ENCODE measurements around the gene VSIG8. TPM values are rescaled to one million over a fixed set of nuclear protein-coding genes. Genes with fewer than 3 reads are reported as not detected.

VSIG8 gene
- total RNA-seq, 2 experiments from 2014 or later: 0.11 TPM; not detected in 1

GRCh38 chr1:159841749-159842148 lies 20.7 kb downstream of the VSIG8 start:
- CTCF ChIA-PET: interaction anchor here (0.9 to 2.6 kb wide), 3 partner anchors 42 to 84 kb away, joined by 3 to 7 read pairs (median 3); partner anchors contain the start of gene TAGLN2
- DNase-seq (no peak), ATAC-seq (no peak)
- no peaks in the 10 kb centered on the region for H3K27me3 Mint-ChIP-seq
- POLR2A ChIA-PET: no interaction called here
- no peaks in the 10 kb centered on the region for H3K9me3 Mint-ChIP-seq (ENCODE audit: low read depth)
- no peaks in the 10 kb centered on the region for H3K36me3 Mint-ChIP-seq (ENCODE audit: low read depth)
- intact Hi-C loops (cut with DNase I, micrococcal nuclease): no loop called here
- no peak overlapping the region for H3K4me3 Mint-ChIP-seq
- peaks cover 14% of the 10 kb centered on the region for H3K4me1 Mint-ChIP-seq
- no peak overlapping the region for H3K27ac Mint-ChIP-seq

- Mint-ChIP-seq H3K4me3 (no peak overlapping the region), H3K4me1 (peaks cover 14% of the 10 kb centered on the region), H3K27ac (peak overlapping the region; percentile 44), H3K36me3 (ENCODE audit: low read depth) (peaks cover 2% of the 10 kb centered on the region), H3K9me3 (ENCODE audit: low read depth) (no peaks in the 10 kb centered on the region), H3K27me3 (no peaks in the 10 kb centered on the region)
- no peak for DNase-seq
- ATAC-seq: peak; percentile 58
- POLR2A ChIA-PET: interaction anchor here (1.1 kb wide), 1 partner anchor 82 kb away, joined by 3 read pairs; no protein-coding TSS in a partner anchor
- intact Hi-C loops (cut with DNase I, micrococcal nuclease): loop anchor here in 1 of 2 experiments (5.0 kb wide), 1 partner anchor 53 kb away; no protein-coding TSS in a partner anchor
- CTCF ChIA-PET: interaction anchor here (0.6 to 1.7 kb wide), 4 partner anchors 12 to 64 kb away, joined by 3 to 6 read pairs (median 4); partner anchors contain the start of gene SLAMF8
Observed at GRCh38 chr1:159839116-159839849, 23.2 kb downstream of the VSIG8 start.

GRCh38 chr1:159838715-159839114 lies 23.7 kb downstream of the VSIG8 start:
- ChIA-PET POLR2A (interaction anchor here (1.1 kb wide), 1 partner anchor 83 kb away, joined by 3 read pairs; no protein-coding TSS in a partner anchor), CTCF (no interaction called here)
- H3K36me3 Mint-ChIP-seq (ENCODE audit: low read depth): peaks cover 2% of the 10 kb centered on the region
- H3K27me3 Mint-ChIP-seq: no peaks in the 10 kb centered on the region
- H3K9me3 Mint-ChIP-seq (ENCODE audit: low read depth): no peaks in the 10 kb centered on the region
- H3K4me1 Mint-ChIP-seq: peaks cover 14% of the 10 kb centered on the region
- ATAC-seq (peak; percentile 57), DNase-seq (no peak)
- peak overlapping the region; percentile 44 for H3K27ac Mint-ChIP-seq
- H3K4me3 Mint-ChIP-seq: no peak overlapping the region
- intact Hi-C loops (cut with DNase I, micrococcal nuclease): loop anchor here in 1 of 2 experiments (5.0 kb wide), 1 partner anchor 54 kb away; no protein-coding TSS in a partner anchor

- no peak overlapping the region for H3K4me3 Mint-ChIP-seq
- CTCF ChIA-PET: interaction anchor here (1.0 to 1.4 kb wide), 2 partner anchors 10 to 110 kb away, joined by 4 to 5 read pairs; no protein-coding TSS in a partner anchor
- no peak overlapping the region for H3K27ac Mint-ChIP-seq
- no peaks in the 10 kb centered on the region for H3K27me3 Mint-ChIP-seq
- peaks cover 2% of the 10 kb centered on the region for H3K36me3 Mint-ChIP-seq (ENCODE audit: low read depth)
- DNase-seq (no peak), ATAC-seq (no peak)
- H3K4me1 Mint-ChIP-seq: peaks cover 14% of the 10 kb centered on the region
- no peaks in the 10 kb centered on the region for H3K9me3 Mint-ChIP-seq (ENCODE audit: low read depth)
- POLR2A ChIA-PET: no interaction called here
- intact Hi-C loops (cut with DNase I, micrococcal nuclease): loop anchor here in 1 of 2 experiments (5.0 kb wide), 1 partner anchor 56 kb away; no protein-coding TSS in a partner anchor
Observed at GRCh38 chr1:159835862-159836525, 26.5 kb downstream of the VSIG8 start.

GRCh38 chr1:159835356-159835755 lies 27.1 kb downstream of the VSIG8 start:
- intact Hi-C loops (cut with DNase I, micrococcal nuclease): loop anchor here in 1 of 2 experiments (5.0 kb wide), 1 partner anchor 57 kb away; no protein-coding TSS in a partner anchor
- DNase-seq: no peak

GRCh38 chr1:159832309-159832708 lies 30.1 kb downstream of the VSIG8 start:
- Mint-ChIP-seq H3K36me3 (ENCODE audit: low read depth) (peaks cover 2% of the 10 kb centered on the region), H3K4me3 (no peak overlapping the region), H3K4me1 (peaks cover 17% of the 10 kb centered on the region), H3K9me3 (ENCODE audit: low read depth) (no peaks in the 10 kb centered on the region), H3K27me3 (no peaks in the 10 kb centered on the region), H3K27ac (no peak overlapping the region)
- POLR2A ChIA-PET: interaction anchor here (0.6 kb wide), 1 partner anchor 8 kb away, joined by 3 read pairs; no protein-coding TSS in a partner anchor
- ATAC-seq (no peak), DNase-seq (no peak)
- CTCF ChIA-PET: interaction anchor here (1.1 to 1.9 kb wide), 3 partner anchors 22 to 58 kb away, joined by 4 to 5 read pairs (median 4); no protein-coding TSS in a partner anchor
- intact Hi-C loops (cut with DNase I, micrococcal nuclease): no loop called here

More at GRCh38 chr1:159835356-159835755, 27.1 kb downstream of the VSIG8 start:
- H3K9me3 Mint-ChIP-seq (ENCODE audit: low read depth): no peaks in the 10 kb centered on the region
- no peaks in the 10 kb centered on the region for H3K27me3 Mint-ChIP-seq
- ChIA-PET CTCF (no interaction called here), POLR2A (no interaction called here)
- no peak overlapping the region for H3K4me3 Mint-ChIP-seq
- no peak overlapping the region for H3K27ac Mint-ChIP-seq
- ATAC-seq: no peak
- peaks cover 14% of the 10 kb centered on the region for H3K4me1 Mint-ChIP-seq
- H3K36me3 Mint-ChIP-seq (ENCODE audit: low read depth): peaks cover 2% of the 10 kb centered on the region

- ChIA-PET CTCF (interaction anchor here (0.8 to 1.9 kb wide), 4 partner anchors 10 to 59 kb away, joined by 3 to 5 read pairs (median 4); no protein-coding TSS in a partner anchor), POLR2A (interaction anchor here (0.6 kb wide), 1 partner anchor 8 kb away, joined by 3 read pairs; no protein-coding TSS in a partner anchor)
- Mint-ChIP-seq H3K27ac (no peak overlapping the region), H3K9me3 (ENCODE audit: low read depth) (no peaks in the 10 kb centered on the region), H3K27me3 (no peaks in the 10 kb centered on the region), H3K4me3 (no peak overlapping the region), H3K36me3 (ENCODE audit: low read depth) (peaks cover 1% of the 10 kb centered on the region), H3K4me1 (peaks cover 24% of the 10 kb centered on the region)
- ATAC-seq (no peak), DNase-seq (no peak)
- intact Hi-C loops (cut with DNase I, micrococcal nuclease): no loop called here
Observed at GRCh38 chr1:159831412-159832141, 30.9 kb downstream of the VSIG8 start.

GRCh38 chr1:159830722-159831121 lies 31.7 kb downstream of the VSIG8 start:
- ChIA-PET POLR2A (no interaction called here), CTCF (interaction anchor here (0.6 to 1.5 kb wide), 4 partner anchors 9 to 414 kb away, joined by 3 to 4 read pairs (median 3); no protein-coding TSS in a partner anchor)
- intact Hi-C loops (cut with DNase I, micrococcal nuclease): no loop called here
- no peak overlapping the region for H3K4me3 Mint-ChIP-seq
- ATAC-seq (no peak), DNase-seq (no peak)
- no peaks in the 10 kb centered on the region for H3K36me3 Mint-ChIP-seq (ENCODE audit: low read depth)
- H3K27me3 Mint-ChIP-seq: no peaks in the 10 kb centered on the region
- H3K27ac Mint-ChIP-seq: no peak overlapping the region
- peaks cover 2% of the 10 kb centered on the region for H3K9me3 Mint-ChIP-seq (ENCODE audit: low read depth)
- peaks cover 32% of the 10 kb centered on the region for H3K4me1 Mint-ChIP-seq

GRCh38 chr1:159829822-159830465 lies 32.5 kb downstream of the VSIG8 start:
- intact Hi-C loops (cut with DNase I, micrococcal nuclease): loop anchor here in 1 of 2 experiments (5.0 kb wide), 1 partner anchor 48 kb away; the partner anchor contains the start of gene DUSP23
- ChIA-PET POLR2A (no interaction called here), CTCF (interaction anchor here (0.5 to 1.7 kb wide), 5 partner anchors 13 to 414 kb away, joined by 3 to 5 read pairs (median 3); no protein-coding TSS in a partner anchor)
- H3K27me3 Mint-ChIP-seq: no peaks in the 10 kb centered on the region
- H3K36me3 Mint-ChIP-seq (ENCODE audit: low read depth): no peaks in the 10 kb centered on the region
- peaks cover 39% of the 10 kb centered on the region for H3K4me1 Mint-ChIP-seq
- ATAC-seq (no peak), DNase-seq (no peak)
- H3K9me3 Mint-ChIP-seq (ENCODE audit: low read depth): peaks cover 2% of the 10 kb centered on the region
- H3K27ac Mint-ChIP-seq: no peak overlapping the region
- H3K4me3 Mint-ChIP-seq: no peak overlapping the region

GRCh38 chr1:159829273-159829634 lies 33.2 kb downstream of the VSIG8 start:
- H3K27me3 Mint-ChIP-seq: no peaks in the 10 kb centered on the region
- intact Hi-C loops (cut with DNase I, micrococcal nuclease): loop anchor here in 1 of 2 experiments (5.0 kb wide), 1 partner anchor 47 kb away; the partner anchor contains the start of gene DUSP23
- peak; percentile 28 for DNase-seq
- H3K4me3 Mint-ChIP-seq: no peak overlapping the region
- ChIA-PET POLR2A (no interaction called here), CTCF (interaction anchor here (0.5 to 1.7 kb wide), 2 partner anchors 13 to 31 kb away, joined by 3 to 5 read pairs; no protein-coding TSS in a partner anchor)
- no peaks in the 10 kb centered on the region for H3K36me3 Mint-ChIP-seq (ENCODE audit: low read depth)
- peaks cover 39% of the 10 kb centered on the region for H3K4me1 Mint-ChIP-seq
- H3K27ac Mint-ChIP-seq: no peak overlapping the region
- ATAC-seq: peak; percentile 32
- H3K9me3 Mint-ChIP-seq (ENCODE audit: low read depth): peaks cover 2% of the 10 kb centered on the region
